LNCaP clone FGC (cell line): ENCODE results near the gene GNG14.
A peak's percentile ranks its signal among the peaks of the same experiment; 100 is the strongest.

Experiments
- DNase-seq: peaks from one replicate; pipeline ENCODE4 v3.0.0-alpha.2; 2011; ENCODE audit warnings: low read depth
- H3K4me3 ChIP-seq: 2 replicates; pipeline ENCODE4 v1.5.1; 2011; ENCODE audit warnings: mild to moderate bottlenecking, low read depth, low read length, control low read depth
- TF ChIP-seq, protein P1 (sequence below): IDR thresholded peaks from 2 replicates; pipeline ENCODE4 v1.5.1; 2012; ENCODE audit warnings: mild to moderate bottlenecking; ENCODE audit not compliant: control insufficient read depth, insufficient read depth; ENCODE audit errors: extremely low read depth

Gene GNG14

DNA sequence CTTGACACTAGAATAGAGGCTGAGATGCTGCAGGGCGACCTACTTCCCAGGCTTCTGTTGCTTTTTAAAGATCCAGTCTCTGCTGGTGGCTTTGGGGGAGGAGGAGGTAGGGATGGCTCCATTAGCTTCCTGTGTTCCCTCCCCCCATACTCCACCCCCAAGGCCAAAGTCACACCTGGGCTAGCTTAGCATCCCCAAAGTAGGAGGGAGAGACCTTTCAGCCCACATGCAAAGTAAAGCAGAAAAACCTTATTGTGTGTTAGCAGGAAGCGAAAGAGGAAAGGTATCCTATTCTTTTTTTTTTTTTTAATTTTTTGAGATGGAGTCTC, 39.2 kb downstream of the GNG14 start:
- no peak overlapping the region for H3K4me3 ChIP-seq
- TF ChIP-seq, protein P1, sequence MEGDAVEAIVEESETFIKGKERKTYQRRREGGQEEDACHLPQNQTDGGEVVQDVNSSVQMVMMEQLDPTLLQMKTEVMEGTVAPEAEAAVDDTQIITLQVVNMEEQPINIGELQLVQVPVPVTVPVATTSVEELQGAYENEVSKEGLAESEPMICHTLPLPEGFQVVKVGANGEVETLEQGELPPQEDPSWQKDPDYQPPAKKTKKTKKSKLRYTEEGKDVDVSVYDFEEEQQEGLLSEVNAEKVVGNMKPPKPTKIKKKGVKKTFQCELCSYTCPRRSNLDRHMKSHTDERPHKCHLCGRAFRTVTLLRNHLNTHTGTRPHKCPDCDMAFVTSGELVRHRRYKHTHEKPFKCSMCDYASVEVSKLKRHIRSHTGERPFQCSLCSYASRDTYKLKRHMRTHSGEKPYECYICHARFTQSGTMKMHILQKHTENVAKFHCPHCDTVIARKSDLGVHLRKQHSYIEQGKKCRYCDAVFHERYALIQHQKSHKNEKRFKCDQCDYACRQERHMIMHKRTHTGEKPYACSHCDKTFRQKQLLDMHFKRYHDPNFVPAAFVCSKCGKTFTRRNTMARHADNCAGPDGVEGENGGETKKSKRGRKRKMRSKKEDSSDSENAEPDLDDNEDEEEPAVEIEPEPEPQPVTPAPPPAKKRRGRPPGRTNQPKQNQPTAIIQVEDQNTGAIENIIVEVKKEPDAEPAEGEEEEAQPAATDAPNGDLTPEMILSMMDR = no peak
- no peak for DNase-seq

DNA sequence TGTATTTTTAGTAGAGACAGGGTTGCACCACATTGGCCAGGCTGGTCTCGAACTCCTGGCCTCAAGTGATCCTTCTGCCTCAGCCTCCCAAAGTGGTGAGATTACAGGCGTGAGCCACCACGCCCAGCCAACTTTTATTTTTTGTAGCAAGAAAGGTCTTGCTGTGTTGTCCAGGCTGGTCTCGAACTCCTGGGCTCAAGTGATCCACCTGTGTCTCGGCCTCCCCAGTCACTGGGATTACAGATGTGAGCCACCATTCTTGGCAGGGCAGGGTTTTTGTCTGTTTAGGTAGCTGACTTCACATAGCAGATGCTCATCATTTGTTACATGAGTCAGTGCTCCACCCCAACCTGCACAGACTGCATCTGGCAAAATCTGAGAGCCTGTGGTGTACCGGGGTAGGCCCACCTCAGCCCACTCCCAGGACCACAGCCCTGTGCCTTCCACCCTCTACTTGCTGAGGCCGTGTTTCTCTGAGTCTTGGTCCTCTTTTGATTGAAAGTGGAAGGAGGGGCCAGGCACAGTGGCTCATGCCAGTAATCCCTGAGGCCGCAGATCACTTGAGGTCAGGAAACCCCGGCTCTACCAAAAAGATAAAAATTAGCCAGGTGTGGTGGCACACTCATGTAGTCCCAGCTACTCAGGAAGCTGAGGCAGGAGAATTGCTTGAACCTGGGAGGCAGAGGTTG, 40.1 kb downstream of the GNG14 start:
- TF ChIP-seq, protein P1 = no peak
- no peak overlapping the region for H3K4me3 ChIP-seq
- no peak for DNase-seq

DNA sequence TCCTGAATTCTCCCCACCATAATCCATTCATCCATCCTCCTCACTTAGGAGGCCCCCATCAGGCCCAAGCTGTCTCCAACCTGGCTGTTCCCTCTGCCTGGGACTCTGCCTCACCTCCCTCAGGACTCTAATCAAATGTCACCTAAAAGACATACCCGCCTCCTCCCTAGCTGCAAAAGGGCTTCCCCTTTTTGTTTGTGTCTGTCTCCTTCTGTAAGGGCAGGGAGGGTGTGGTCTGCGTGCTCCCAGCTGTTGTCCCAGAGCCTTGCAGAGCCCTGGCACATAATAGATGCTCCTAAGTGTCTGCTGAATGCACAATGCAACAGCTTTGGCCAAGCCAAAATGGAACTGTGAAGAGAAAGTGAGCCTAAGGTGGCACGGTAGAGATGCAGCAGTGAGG, 42.3 kb downstream of the GNG14 start:
- TF ChIP-seq, protein P1 = no peak
- no peak overlapping the region for H3K4me3 ChIP-seq
- DNase-seq = no peak

DNA sequence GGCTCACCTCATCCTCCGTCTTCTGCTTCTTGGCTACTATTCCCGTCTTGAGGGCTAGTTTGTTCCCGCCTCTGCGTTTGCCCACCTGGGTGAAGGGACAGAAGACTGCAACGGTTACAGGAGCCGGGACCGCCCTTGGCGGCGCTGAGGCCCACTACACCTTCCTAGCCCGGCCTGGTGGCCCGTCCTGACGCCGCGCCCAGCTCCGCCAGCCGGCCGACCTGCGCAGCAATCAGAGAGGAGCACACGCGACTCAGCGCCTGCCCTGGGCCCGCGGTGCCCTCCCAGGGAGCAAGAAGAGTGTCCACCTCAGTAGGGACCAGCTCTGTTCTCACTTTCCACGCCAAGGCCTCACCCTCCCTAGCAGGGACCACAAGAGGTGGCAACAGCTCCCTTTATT, 43.5 kb downstream of the GNG14 start:
- DNase-seq = no peak
- no peak overlapping the region for H3K4me3 ChIP-seq
- TF ChIP-seq, protein P1 = no peak

DNA sequence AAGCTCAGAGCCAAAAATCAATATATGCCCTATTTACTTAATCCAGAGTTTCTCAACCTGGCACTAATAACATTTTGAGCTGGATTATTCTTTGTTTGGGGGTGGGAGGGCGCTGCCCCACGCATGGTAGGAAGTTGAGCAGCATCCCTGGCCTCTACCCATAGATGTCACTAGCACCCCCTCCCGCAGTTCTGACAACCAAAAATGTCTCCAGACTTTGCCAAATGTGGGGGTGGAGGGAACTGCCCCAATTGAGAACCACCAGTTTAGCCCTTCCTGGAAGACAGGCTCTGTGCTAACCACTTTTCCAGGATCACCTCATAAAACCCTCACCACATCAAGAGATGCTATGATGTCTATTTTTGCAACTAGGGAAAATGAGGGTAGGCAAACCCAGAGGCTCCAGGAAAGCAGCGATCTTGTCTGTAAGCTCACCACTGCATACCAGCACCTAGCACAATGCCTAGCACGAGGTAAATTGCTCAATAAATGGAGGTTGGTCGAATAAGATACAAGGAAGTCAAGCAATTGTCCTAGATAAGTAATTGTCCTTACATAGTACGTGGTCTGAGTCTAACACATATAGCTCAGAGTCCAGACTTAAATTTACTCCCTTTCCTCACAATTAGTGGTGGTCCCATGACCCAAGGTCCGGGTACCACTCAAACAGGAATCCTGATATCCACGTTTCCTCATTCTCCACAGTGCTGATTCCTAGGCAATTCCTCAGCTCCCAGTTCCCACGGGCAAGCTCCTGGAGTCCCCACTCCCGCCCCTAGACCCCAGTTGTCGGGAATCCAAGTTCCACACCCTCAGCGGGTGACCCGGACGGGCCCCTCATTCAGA, 45.8 kb downstream of the GNG14 start:
- no peak for DNase-seq

DNA sequence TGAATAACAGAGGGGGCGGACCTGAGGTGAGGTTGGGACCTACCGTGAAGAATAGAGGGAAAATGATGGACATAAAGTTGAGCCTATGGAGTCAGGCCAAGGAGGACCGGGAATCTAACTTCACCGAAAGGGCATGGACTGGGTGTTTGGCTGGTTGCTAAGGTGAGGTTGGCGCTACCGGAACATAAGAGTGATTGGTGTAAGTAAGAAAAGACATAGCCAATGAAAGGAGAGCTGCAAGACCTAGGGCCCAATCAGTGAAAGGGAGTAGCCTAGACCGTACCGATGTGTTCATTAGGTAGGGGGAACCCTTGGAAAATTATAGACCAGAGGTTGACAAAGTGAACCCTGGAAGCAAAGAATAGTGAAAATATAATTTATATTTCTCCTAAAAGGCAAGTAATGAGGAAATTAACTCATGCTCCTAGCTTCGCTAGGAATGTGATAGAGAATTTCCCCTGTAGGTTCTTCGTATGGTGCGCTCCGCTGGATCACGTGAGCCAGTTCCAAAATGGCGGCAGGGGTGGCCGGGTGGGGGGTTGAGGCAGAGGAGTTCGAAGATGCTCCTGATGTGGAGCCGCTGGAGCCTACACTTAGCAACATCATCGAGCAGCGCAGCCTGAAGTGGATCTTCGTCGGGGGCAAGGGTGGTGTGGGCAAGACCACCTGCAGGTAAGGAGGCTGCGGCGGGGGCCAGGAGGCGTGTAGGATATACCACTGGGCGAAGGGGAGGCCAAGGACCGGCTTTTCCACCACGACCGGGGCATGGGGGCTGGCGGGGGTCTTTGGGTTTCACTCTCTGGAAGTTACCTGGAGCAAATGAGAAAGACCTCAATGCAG, 49.4 kb downstream of the GNG14 start, which contains the start of gene GET3:
GET3 (plus strand) TSS at position 503 of the 840 bp plus-strand sequence; CDS start at position 512, 9 bp downstream.
- DNase-seq = peak; percentile 100
- peak within 1 kb of the TSS; percentile 100 for H3K4me3 ChIP-seq
- TF ChIP-seq, protein P1 = no peak

More for the DNA sequence above, 45.8 kb downstream of the GNG14 start:
- TF ChIP-seq, protein P1 = peak; percentile 54
- peak overlapping the region; percentile 88 for H3K4me3 ChIP-seq
